Measurements from ENCODE around the gene DNTTIP2. TPM values are rescaled to one million over a fixed set of nuclear protein-coding genes. Genes with fewer than 3 reads are reported as not detected.

Gene DNTTIP2
- total and polyA plus RNA-seq, 10 donors = 32.9 to 57.8 (median 46.3) TPM

DNA sequence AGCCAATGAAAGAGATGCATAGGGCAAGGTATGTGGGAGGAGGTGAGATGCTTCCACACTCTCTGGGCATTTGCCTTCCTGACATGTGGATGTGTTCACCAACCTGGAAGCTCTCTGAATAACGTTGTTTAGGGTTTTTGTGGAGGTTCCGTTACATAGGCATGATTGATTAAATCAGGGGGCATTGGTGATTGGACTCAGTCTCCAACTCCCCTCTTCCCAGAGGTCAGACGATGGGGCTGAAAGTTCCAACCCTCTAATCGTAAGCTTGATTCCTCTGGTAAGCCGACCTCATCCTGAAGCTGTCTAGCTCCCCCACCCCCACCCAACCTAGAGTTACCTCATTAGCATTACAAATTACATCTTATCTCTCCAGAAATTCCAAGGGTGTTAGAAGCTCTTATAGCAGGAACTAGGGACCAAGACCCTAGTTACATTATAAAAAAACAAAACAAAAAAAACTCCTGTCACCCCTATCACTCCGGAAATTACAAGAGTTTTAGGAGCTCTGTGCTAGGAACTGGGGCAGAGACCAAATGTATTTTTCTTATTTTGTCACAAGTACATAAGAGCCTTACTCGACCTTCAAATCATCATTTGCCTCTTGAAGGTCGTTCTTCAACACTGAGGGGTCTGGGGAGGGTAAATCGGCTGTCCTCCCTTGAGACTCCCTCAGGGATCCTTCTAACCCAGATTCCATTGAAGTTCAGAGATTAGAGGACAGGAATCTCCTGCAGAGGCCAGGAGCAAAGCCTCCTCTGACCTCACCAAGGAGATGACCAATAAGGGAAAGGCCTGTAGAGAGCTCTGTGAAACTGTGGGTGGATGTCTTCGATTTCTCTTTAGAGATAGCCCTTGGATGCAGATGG, 58.2 kb downstream of the DNTTIP2 start:
- Histone ChIP-seq H3K27me3 (replicated peaks in 1 of 7) (no peaks in the 10 kb centered on the region), H3K27ac (no peak overlapping the region), H3K9me3 (no peaks in the 10 kb centered on the region), H3K4me3 (no peak overlapping the region), H3K4me1 (peaks cover 16 to 29% (median 21%) of the 10 kb centered on the region in 6 donors), H3K36me3 (no peaks in the 10 kb centered on the region)
- TF ChIP-seq, protein P1, sequence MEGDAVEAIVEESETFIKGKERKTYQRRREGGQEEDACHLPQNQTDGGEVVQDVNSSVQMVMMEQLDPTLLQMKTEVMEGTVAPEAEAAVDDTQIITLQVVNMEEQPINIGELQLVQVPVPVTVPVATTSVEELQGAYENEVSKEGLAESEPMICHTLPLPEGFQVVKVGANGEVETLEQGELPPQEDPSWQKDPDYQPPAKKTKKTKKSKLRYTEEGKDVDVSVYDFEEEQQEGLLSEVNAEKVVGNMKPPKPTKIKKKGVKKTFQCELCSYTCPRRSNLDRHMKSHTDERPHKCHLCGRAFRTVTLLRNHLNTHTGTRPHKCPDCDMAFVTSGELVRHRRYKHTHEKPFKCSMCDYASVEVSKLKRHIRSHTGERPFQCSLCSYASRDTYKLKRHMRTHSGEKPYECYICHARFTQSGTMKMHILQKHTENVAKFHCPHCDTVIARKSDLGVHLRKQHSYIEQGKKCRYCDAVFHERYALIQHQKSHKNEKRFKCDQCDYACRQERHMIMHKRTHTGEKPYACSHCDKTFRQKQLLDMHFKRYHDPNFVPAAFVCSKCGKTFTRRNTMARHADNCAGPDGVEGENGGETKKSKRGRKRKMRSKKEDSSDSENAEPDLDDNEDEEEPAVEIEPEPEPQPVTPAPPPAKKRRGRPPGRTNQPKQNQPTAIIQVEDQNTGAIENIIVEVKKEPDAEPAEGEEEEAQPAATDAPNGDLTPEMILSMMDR (IDR thresholded peaks at IDR 0.05 in 8 of 11, conservative IDR thresholded peaks at IDR 0.05 in 3 of 11) = no peak
- no peak for TF ChIP-seq POLR2A (IDR thresholded peaks at IDR 0.05)
- no peak for TF ChIP-seq POLR2AphosphoS5 (IDR thresholded peaks at IDR 0.05)
- 82 to 87% (median 84%) methylated on average over 10 of the region's 10 CpGs for WGBS, 5 donors
- DNase-seq = no peak
- intact Hi-C loops (cut with DNase I; ENCODE audit: low total_unique reads) = no loop called here

DNA sequence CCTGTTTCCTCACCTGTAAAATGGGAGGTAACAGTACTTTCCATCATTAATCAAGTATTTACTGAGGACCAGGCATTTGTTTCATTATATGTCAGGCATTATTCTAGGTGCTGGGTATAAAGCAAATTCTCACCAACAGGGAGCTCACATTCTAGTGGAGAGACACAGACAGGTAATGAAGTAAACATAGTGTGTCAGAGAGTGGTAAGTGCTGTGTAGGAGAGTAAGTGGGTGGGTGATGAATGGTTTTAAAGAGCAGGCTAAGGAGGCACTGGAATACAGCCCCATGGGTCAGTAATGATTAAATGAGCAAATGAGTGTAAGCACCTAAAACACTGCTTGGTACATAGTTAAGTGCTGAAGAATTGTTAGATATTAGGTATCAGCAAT, 60.4 kb downstream of the DNTTIP2 start:
- Histone ChIP-seq H3K27me3 (replicated peaks in 1 of 7) (no peaks in the 10 kb centered on the region), H3K4me3 (no peak overlapping the region), H3K36me3 (no peaks in the 10 kb centered on the region), H3K9me3 (no peaks in the 10 kb centered on the region), H3K27ac (peak overlapping the region in 6 of 8 donors; percentile 67 to 82 (median 78)), H3K4me1 (peaks cover 17 to 46% (median 30%) of the 10 kb centered on the region in 6 donors)
- TF ChIP-seq POLR2AphosphoS5 (IDR thresholded peaks at IDR 0.05) (no peak), POLR2A (IDR thresholded peaks at IDR 0.05) (no peak)
- TF ChIP-seq, protein P1 (IDR thresholded peaks at IDR 0.05 in 8 of 11, conservative IDR thresholded peaks at IDR 0.05 in 3 of 11) = no peak
- DNase-seq = no peak
- intact Hi-C loops (cut with DNase I; ENCODE audit: low total_unique reads) = no loop called here

DNA sequence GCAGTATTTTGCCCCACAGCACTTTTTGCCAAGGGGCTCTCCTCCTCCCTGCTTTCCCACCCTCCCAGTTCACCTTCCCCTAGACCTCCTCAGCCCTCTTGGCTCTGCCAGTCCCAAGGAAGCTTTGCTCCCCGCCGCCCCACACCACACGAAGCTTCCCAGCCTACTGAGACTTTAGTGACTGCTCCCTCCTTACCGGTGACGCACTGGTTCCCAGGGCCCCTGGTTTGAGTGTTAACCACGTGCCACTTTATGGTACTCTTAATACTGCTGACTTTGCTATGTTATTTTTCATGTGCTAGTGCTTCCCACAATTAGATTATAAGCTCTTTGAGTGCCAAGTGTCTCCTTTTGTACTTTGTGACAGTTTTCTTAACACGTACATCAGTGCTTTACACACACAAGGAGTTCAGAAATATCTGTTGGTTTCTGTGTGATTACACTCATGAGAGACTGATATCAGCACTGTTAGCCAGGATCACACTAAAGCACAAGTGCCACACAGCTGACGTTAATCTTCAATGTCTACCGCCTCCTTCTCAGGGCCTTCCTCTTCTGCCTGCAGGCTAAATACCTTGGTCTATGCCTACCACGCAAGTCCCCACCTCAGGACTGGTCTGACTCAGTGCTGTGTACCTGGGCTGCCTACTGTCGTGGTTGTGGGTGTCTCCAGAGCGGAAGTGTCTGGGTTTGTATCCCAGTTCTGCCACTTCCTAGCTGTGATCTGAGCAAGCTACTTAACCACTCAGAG, 61.0 kb downstream of the DNTTIP2 start:
- peak overlapping the region; percentile 39 to 82 (median 76) for H3K27ac ChIP-seq
- 52 to 61% (median 55%) methylated on average over 12 of the region's 12 CpGs for WGBS, 5 donors
- H3K9me3 ChIP-seq = no peaks in the 10 kb centered on the region
- intact Hi-C loops (cut with DNase I; ENCODE audit: low total_unique reads) = no loop called here
- H3K4me3 ChIP-seq = no peak overlapping the region
- no peak for DNase-seq
- H3K27me3 ChIP-seq (replicated peaks in 1 of 7) = no peaks in the 10 kb centered on the region
- no peaks in the 10 kb centered on the region for H3K36me3 ChIP-seq
- TF ChIP-seq POLR2AphosphoS5 (IDR thresholded peaks at IDR 0.05) (no peak), POLR2A (IDR thresholded peaks at IDR 0.05) (no peak)
- TF ChIP-seq, protein P1 (IDR thresholded peaks at IDR 0.05 in 8 of 11, conservative IDR thresholded peaks at IDR 0.05 in 3 of 11) = no peak
- peaks cover 17 to 47% (median 30%) of the 10 kb centered on the region in 6 donors for H3K4me1 ChIP-seq
